Transverse colon (tissue), 4 donors: ENCODE results near the gene PACSIN1. TPM values are rescaled to one million over a fixed set of nuclear protein-coding genes. Genes with fewer than 3 reads are reported as not detected.

Source experiments
- DNase-seq: peaks from one replicate; pipeline ENCODE4 v3.0.0-alpha.2; 2019
- H3K27ac ChIP-seq, 4 donors: fragments of 200-600 bp; sonication (generic); 2 replicates each; pipeline ENCODE4 v1.5.1; 2016 to 2018; ENCODE audit warnings: inconsistent platforms in 4 of 4
- H3K27me3 ChIP-seq: fragments of 200-600 bp; sonication (generic); 2 replicates; pipeline ENCODE4 v1.5.1; 2017; ENCODE audit warnings: inconsistent platforms
- H3K36me3 ChIP-seq, 4 donors: fragments of 200-600 bp; sonication (generic); 2 replicates each; pipeline ENCODE4 v1.5.1; 2017 to 2019; ENCODE audit warnings: inconsistent platforms in 4 of 4
- H3K4me1 ChIP-seq, 4 donors: fragments of 200-600 bp; sonication (generic); 2 replicates each; pipeline ENCODE4 v1.5.1; 2017 to 2020; ENCODE audit warnings: inconsistent platforms in 4 of 4
- H3K4me3 ChIP-seq, 4 donors: fragments of 200-600 bp; sonication (generic); 1 replicate in 1 of 4; 2 replicates in 3 of 4; pipeline versions ENCODE4 v1.5.1 to v1.6.1; 2017 to 2019; ENCODE audit warnings: inconsistent platforms in 4 of 4
- H3K9me3 ChIP-seq, 2 donors: fragments of 200-600 bp; sonication (generic); 2 replicates each; pipeline ENCODE4 v1.5.1; 2017 to 2019; ENCODE audit warnings: inconsistent platforms in 2 of 2
- EP300 ChIP-seq: sonication (generic); formaldehyde crosslinking; IDR thresholded peaks from one replicate; pipeline ENCODE4 v1.6.1; 2017; ENCODE audit warnings: antibody characterized with exemption, low read depth
- POLR2A ChIP-seq: fragments of 450-650 bp; IDR thresholded peaks from one replicate; pipeline ENCODE4 v1.6.1; 2016; ENCODE audit warnings: antibody characterized with exemption, mild to moderate bottlenecking, moderate library complexity
- POLR2AphosphoS5 ChIP-seq, 3 donors: sonication (generic); formaldehyde crosslinking; IDR thresholded peaks; one replicate each; pipeline ENCODE4 v1.6.1; 2016; ENCODE audit warnings: antibody characterized with exemption in 3 of 3
- WGBS, 2 donors: methylation state at CpG; one replicate each; pipeline ENCODE4 v1.1.5; 2018; ENCODE audit warnings: low coverage in 1 of 2; 5-methylcytosine and 5-hydroxymethylcytosine counted together
- in situ Hi-C, 4 donors: fragments of 200-750 bp; cut with MboI; loops; one replicate each; pipeline versions ENCODE4 v1.15.0 to v1.15.1; 2017; ENCODE audit warnings: low sequenced_read_pairs in 3 of 4, low pct_ligation_motif_present in 1 of 4, low pct_unique_long_range_greater_than_20kb in 1 of 4
- intact Hi-C: fragments of 100-400 bp; cut with DNase I; formaldehyde crosslinking; loops from one replicate; pipeline ENCODE4 v1.15.1; 2023; ENCODE audit warnings: low total_unique reads
- total RNA-seq, 4 donors: library from RNA; depleted of rRNA; stranded (reverse); fragments of >200 nt; gene quantifications; one replicate each; pipeline ENCODE4 v1.1.0, GENCODE V29; 2016
- TF ChIP-seq, protein P1 (sequence below), 5 experiments: fragments of 200-600 bp in 3 of 5; fragments of 450-650 bp in 2 of 5; sonication (generic) in 3 of 5; IDR thresholded peaks; 1 replicate in 2 of 5; 2 replicates in 3 of 5; pipeline ENCODE4 v1.5.1; 2016 to 2017; ENCODE audit warnings: antibody characterized with exemption in 5 of 5, inconsistent platforms in 3 of 5, mild to moderate bottlenecking in 2 of 5, moderate library complexity in 1 of 5

Gene PACSIN1
- total RNA-seq, 4 donors from 2014 or later: 0.27 to 1.9 TPM; not detected in 2

GRCh38 chr6:34543421-34543820 lies 77.5 kb downstream of the PACSIN1 start:
- in situ Hi-C loops: no loop called here
- no peaks in the 10 kb centered on the region for H3K27me3 ChIP-seq
- TF ChIP-seq POLR2A: no peak
- TF ChIP-seq POLR2AphosphoS5 (IDR thresholded peaks at IDR 0.05): no peak
- TF ChIP-seq, protein P1, sequence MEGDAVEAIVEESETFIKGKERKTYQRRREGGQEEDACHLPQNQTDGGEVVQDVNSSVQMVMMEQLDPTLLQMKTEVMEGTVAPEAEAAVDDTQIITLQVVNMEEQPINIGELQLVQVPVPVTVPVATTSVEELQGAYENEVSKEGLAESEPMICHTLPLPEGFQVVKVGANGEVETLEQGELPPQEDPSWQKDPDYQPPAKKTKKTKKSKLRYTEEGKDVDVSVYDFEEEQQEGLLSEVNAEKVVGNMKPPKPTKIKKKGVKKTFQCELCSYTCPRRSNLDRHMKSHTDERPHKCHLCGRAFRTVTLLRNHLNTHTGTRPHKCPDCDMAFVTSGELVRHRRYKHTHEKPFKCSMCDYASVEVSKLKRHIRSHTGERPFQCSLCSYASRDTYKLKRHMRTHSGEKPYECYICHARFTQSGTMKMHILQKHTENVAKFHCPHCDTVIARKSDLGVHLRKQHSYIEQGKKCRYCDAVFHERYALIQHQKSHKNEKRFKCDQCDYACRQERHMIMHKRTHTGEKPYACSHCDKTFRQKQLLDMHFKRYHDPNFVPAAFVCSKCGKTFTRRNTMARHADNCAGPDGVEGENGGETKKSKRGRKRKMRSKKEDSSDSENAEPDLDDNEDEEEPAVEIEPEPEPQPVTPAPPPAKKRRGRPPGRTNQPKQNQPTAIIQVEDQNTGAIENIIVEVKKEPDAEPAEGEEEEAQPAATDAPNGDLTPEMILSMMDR (IDR thresholded peaks at IDR 0.05): no peak
- no peak for TF ChIP-seq EP300
- intact Hi-C loops: no loop called here
- H3K9me3 ChIP-seq: no peaks in the 10 kb centered on the region
- 74 to 79% methylated on average over 4 to 5 of the region's 5 CpGs for WGBS, 2 donors
- DNase-seq: no peak
- H3K36me3 ChIP-seq: no peaks in the 10 kb centered on the region
- H3K27ac ChIP-seq: no peak overlapping the region
- H3K4me1 ChIP-seq: peaks cover 21 to 37% (median 30%) of the 10 kb centered on the region in 4 donors
- no peak overlapping the region for H3K4me3 ChIP-seq

DNA sequence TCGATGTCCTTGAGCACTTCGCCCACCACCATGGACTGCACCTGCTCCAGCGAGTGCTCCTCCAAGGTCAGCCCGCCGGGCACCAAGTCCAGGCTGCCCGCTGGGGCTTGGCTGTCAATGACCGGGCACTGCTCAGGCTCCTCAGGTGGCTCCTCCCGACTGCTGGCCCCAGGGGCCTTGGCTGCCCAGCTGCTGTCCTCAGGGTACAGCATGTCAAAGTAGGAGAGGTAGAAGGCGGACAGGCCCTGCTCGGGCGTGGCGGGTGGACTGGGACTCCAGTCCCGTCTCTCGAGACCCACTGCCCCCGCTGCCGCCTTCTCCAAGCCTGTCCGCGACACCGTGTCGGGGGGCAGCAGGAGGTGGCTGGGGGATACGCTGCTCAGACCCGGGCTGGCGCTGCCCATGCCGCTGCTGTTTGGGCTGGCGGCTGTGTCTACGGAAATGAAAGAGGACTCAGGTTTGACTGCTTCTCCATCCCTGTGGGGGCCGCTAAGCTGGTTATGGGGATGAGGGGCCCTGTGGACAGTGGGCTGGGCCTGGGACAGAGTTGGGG lies 78.3 kb downstream of the PACSIN1 start:
- TF ChIP-seq, protein P1 (IDR thresholded peaks at IDR 0.05): no peak
- TF ChIP-seq POLR2AphosphoS5 (IDR thresholded peaks at IDR 0.05): no peak
- TF ChIP-seq POLR2A: no peak
- no peak for TF ChIP-seq EP300
- Histone ChIP-seq H3K4me3 (no peak overlapping the region), H3K36me3 (no peaks in the 10 kb centered on the region), H3K4me1 (peaks cover 21 to 37% (median 30%) of the 10 kb centered on the region in 4 donors), H3K27me3 (no peaks in the 10 kb centered on the region), H3K27ac (no peak overlapping the region), H3K9me3 (no peaks in the 10 kb centered on the region)
- WGBS, 2 donors: 95% methylated on average over 27 of the region's 27 CpGs; no CpG with 5 or more reads in 1 of the 2 donors
- intact Hi-C loops: no loop called here
- DNase-seq: no peak
- in situ Hi-C loops: no loop called here

DNA sequence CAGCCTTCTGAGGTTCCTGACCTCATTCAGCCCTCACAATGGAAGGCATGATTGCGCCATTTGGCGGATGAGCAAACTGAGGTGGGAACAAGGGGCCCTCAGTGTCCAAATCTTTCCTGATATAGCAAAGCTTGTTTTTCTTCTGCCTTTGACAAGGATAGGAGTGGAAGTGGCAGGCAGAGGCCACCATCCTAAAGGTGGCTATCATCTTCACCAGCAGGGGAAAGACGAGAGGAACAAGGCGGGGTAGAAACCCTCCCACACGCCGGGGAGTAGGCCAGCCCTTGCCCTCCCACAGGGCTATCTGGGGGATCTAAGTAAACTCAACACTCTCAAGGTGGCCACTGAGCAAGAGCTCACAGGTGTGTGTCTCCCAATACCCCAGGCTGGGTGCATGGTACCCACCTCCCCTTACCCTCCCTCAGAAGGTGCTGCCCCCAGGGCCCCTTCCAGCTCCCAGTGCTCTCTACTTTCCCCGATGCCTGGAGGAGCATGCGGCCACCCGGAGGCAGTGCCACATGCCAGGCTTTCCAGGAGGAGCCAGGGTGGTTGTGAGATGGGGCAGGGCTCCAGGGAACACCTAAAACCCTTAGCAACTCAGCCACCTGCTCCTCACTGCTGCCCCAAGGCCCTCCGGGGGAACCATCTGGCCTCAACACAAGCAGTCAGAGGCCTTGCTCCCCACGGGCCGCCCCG lies 79.0 kb downstream of the PACSIN1 start:
- Histone ChIP-seq H3K9me3 (no peaks in the 10 kb centered on the region), H3K27me3 (no peaks in the 10 kb centered on the region), H3K4me3 (no peak overlapping the region), H3K4me1 (peaks cover 21 to 37% (median 30%) of the 10 kb centered on the region in 4 donors), H3K27ac (peak overlapping the region in 2 of 4 donors; percentile 73 to 77), H3K36me3 (no peaks in the 10 kb centered on the region)
- 72% methylated on average over 10 of the region's 13 CpGs; no CpG with 5 or more reads in 1 of the 2 donors for WGBS, 2 donors
- DNase-seq: no peak
- intact Hi-C loops (no loop called here), in situ Hi-C loops (no loop called here)
- TF ChIP-seq EP300 (no peak), POLR2AphosphoS5 (IDR thresholded peaks at IDR 0.05) (no peak), POLR2A (no peak)
- TF ChIP-seq, protein P1 (IDR thresholded peaks at IDR 0.05): no peak

GRCh38 chr6:34546551-34547321 lies 80.9 kb downstream of the PACSIN1 start:
- peaks cover 21 to 37% (median 32%) of the 10 kb centered on the region in 4 donors for H3K4me1 ChIP-seq
- DNase-seq: peak; percentile 71
- peak overlapping the region; percentile 54 to 77 (median 68) for H3K27ac ChIP-seq
- H3K36me3 ChIP-seq: no peaks in the 10 kb centered on the region
- no peak overlapping the region for H3K4me3 ChIP-seq
- H3K9me3 ChIP-seq: no peaks in the 10 kb centered on the region
- intact Hi-C loops (no loop called here), in situ Hi-C loops (no loop called here)
- TF ChIP-seq POLR2AphosphoS5 (IDR thresholded peaks at IDR 0.05): no peak
- TF ChIP-seq, protein P1 (IDR thresholded peaks at IDR 0.05): no peak
- TF ChIP-seq EP300: no peak
- no peak for TF ChIP-seq POLR2A
- H3K27me3 ChIP-seq: no peaks in the 10 kb centered on the region
- WGBS, 2 donors: 21% methylated on average over 11 of the region's 11 CpGs; no CpG with 5 or more reads in 1 of the 2 donors
